Upper lobe of right lung (tissue), 1 donor: ENCODE data around the gene FGF18. TPM values are rescaled to one million over a fixed set of nuclear protein-coding genes. Genes with fewer than 3 reads are reported as not detected.

Experiments used
- ATAC-seq: fragments of 200-7000 bp; cut with Tn5 transposase; one replicate; pipeline ENCODE4 v1.9.1; 2020; ENCODE audit warnings: mild to moderate bottlenecking, moderate library complexity
- DNase-seq: peaks from one replicate; pipeline ENCODE4 v3.0.0-alpha.2; 2020
- H3K27ac ChIP-seq: fragments of 200-600 bp; one replicate; pipeline ENCODE4 v1.8.0; 2022
- H3K27me3 ChIP-seq: fragments of 200-600 bp; one replicate; pipeline ENCODE4 v1.8.0; 2022; ENCODE audit warnings: mild to moderate bottlenecking
- H3K36me3 ChIP-seq: fragments of 200-600 bp; one replicate; pipeline ENCODE4 v1.8.0; 2022
- H3K4me1 ChIP-seq: fragments of 200-600 bp; one replicate; pipeline ENCODE4 v1.8.0; 2022
- H3K4me3 ChIP-seq: fragments of 200-600 bp; one replicate; pipeline ENCODE4 v1.8.0; 2022; ENCODE audit warnings: mild to moderate bottlenecking
- H3K9me3 ChIP-seq: fragments of 200-600 bp; one replicate; pipeline ENCODE4 v1.8.0; 2022
- CTCF ChIP-seq: fragments of 200-600 bp; IDR thresholded peaks from one replicate; pipeline ENCODE4 v1.8.0; 2022; ENCODE audit warnings: antibody characterized with exemption
- intact Hi-C: fragments of 100-400 bp; cut with DNase I; formaldehyde crosslinking; loops from one replicate; pipeline ENCODE4 v1.11.0; 2022
- total RNA-seq: library from RNA; stranded (reverse); fragmentation: NEBNext Ultra II Directional; extraction: Animal tissue kit (Norgen Biotek cat#: 25700); gene quantifications from one replicate; pipeline ENCODE4 v1.2.1, GENCODE V29; 2021
- donor health status: DM: no; HTN: yes; CAD: no; lungs with severe emphysema.

The FGF18 gene
- total RNA-seq, 1 donor from 2014 or later, result 4.2 TPM

GRCh38 chr5:171415115-171415730 is 4.2 kb upstream of the FGF18 start:
- intact Hi-C loops, result loop anchor here (10.0 kb wide), 1 partner anchor 490 kb away; no protein-coding TSS in a partner anchor
- Histone ChIP-seq H3K27ac (no peak overlapping the region), H3K36me3 (peaks cover 37% of the 10 kb centered on the region), H3K9me3 (no peaks in the 10 kb centered on the region), H3K27me3 (no peaks in the 10 kb centered on the region), H3K4me3 (no peak overlapping the region), H3K4me1 (peaks cover 11% of the 10 kb centered on the region)
- DNase-seq (no peak), ATAC-seq (no peak)
- no peak for TF ChIP-seq CTCF

GRCh38 chr5:171416160-171417049 is 3.0 kb upstream of the FGF18 start:
- H3K4me1 ChIP-seq, result peaks cover 23% of the 10 kb centered on the region
- no peaks in the 10 kb centered on the region for H3K9me3 ChIP-seq
- no peak for DNase-seq
- H3K4me3 ChIP-seq, result no peak overlapping the region
- intact Hi-C loops, result loop anchor here (10.0 kb wide), 1 partner anchor 488 kb away; no protein-coding TSS in a partner anchor
- no peak overlapping the region for H3K27ac ChIP-seq
- no peak for TF ChIP-seq CTCF
- H3K27me3 ChIP-seq, result no peaks in the 10 kb centered on the region
- no peak for ATAC-seq
- H3K36me3 ChIP-seq, result peaks cover 27% of the 10 kb centered on the region

GRCh38 chr5:171418316-171418981 is 998 bp upstream of the FGF18 start:
- Histone ChIP-seq H3K9me3 (no peaks in the 10 kb centered on the region), H3K36me3 (peaks cover 6% of the 10 kb centered on the region), H3K27me3 (no peaks in the 10 kb centered on the region), H3K4me1 (peaks cover 24% of the 10 kb centered on the region), H3K4me3 (peak overlapping the region; percentile 44), H3K27ac (no peak overlapping the region)
- peak; percentile 88 for DNase-seq
- intact Hi-C loops, result loop anchor here (10.0 kb wide), 1 partner anchor 486 kb away; no protein-coding TSS in a partner anchor
- peak; percentile 89 for ATAC-seq
- TF ChIP-seq CTCF, result peak; percentile 92

- Histone ChIP-seq H3K36me3 (no peaks in the 10 kb centered on the region), H3K4me1 (peaks cover 24% of the 10 kb centered on the region), H3K27me3 (no peaks in the 10 kb centered on the region), H3K4me3 (peak overlapping the region; percentile 44), H3K27ac (no peak overlapping the region), H3K9me3 (no peaks in the 10 kb centered on the region)
- no peak for DNase-seq
- TF ChIP-seq CTCF, result no peak
- peak; percentile 17 for ATAC-seq
- intact Hi-C loops, result loop anchor here (10.0 kb wide), 1 partner anchor 485 kb away; no protein-coding TSS in a partner anchor
These were observed 412 bp downstream of the FGF18 start for GRCh38 chr5:171419688-171420430.
